Kidney epithelial cell (primary cell): ENCODE measurements around the gene PEPD. TPM values are rescaled to one million over a fixed set of nuclear protein-coding genes. Genes with fewer than 3 reads are reported as not detected.

Experiments
- DNase-seq: peaks from one replicate; pipeline ENCODE4 v3.0.0-alpha.2; 2010; ENCODE audit warnings: low read depth
- H3K27me3 ChIP-seq: 2 replicates; pipeline ENCODE4 v1.6.0; 2011; ENCODE audit warnings: low read length; ENCODE audit not compliant: control insufficient read depth, insufficient read depth
- H3K36me3 ChIP-seq: 2 replicates; pipeline ENCODE4 v1.5.1; 2011; ENCODE audit warnings: low read length; ENCODE audit not compliant: control insufficient read depth, insufficient read depth
- H3K4me3 ChIP-seq: 2 replicates; pipeline ENCODE4 v1.5.1; 2011; ENCODE audit warnings: low read depth, mild to moderate bottlenecking, control low read depth, low read length
- CTCF ChIP-seq: IDR thresholded peaks from 2 replicates; pipeline ENCODE4 v1.5.1; 2011; ENCODE audit warnings: mild to moderate bottlenecking, moderate library complexity, low read length, control low read depth, inconsistent platforms; ENCODE audit not compliant: insufficient read depth, poor library complexity, severe bottlenecking
- total RNA-seq: library from RNA; depleted of rRNA; stranded (reverse); fragments of >200 nt; gene quantifications from 2 replicates; pipeline ENCODE4 v1.2.3, GENCODE V29; 2015

The PEPD gene
- total RNA-seq, 1 donor from 2014 or later = 88.6 TPM

- Histone ChIP-seq H3K36me3 (no peaks in the 10 kb centered on the region), H3K4me3 (no peak overlapping the region), H3K27me3 (no peaks in the 10 kb centered on the region)
- TF ChIP-seq CTCF = no peak
- DNase-seq = no peak
These were observed 128.1 kb downstream of the PEPD start for GRCh38 chr19:33393286-33394005.

- DNase-seq = no peak
- no peak overlapping the region for H3K4me3 ChIP-seq
- H3K27me3 ChIP-seq = no peaks in the 10 kb centered on the region
- H3K36me3 ChIP-seq = no peaks in the 10 kb centered on the region
- no peak for TF ChIP-seq CTCF
These were observed 129.0 kb downstream of the PEPD start for GRCh38 chr19:33392341-33393285.

- Histone ChIP-seq H3K36me3 (no peaks in the 10 kb centered on the region), H3K27me3 (no peaks in the 10 kb centered on the region), H3K4me3 (no peak overlapping the region)
- no peak for DNase-seq
- TF ChIP-seq CTCF = no peak
These were observed 129.9 kb downstream of the PEPD start for GRCh38 chr19:33391631-33392249.

- TF ChIP-seq CTCF = no peak
These were observed 130.5 kb downstream of the PEPD start for GRCh38 chr19:33390908-33391630.

GRCh38 chr19:33390101-33390907 lies 131.3 kb downstream of the PEPD start:
- no peak for TF ChIP-seq CTCF
- no peak for DNase-seq
- H3K27me3 ChIP-seq = no peaks in the 10 kb centered on the region
- H3K4me3 ChIP-seq = no peak overlapping the region
- H3K36me3 ChIP-seq = no peaks in the 10 kb centered on the region

More at GRCh38 chr19:33390908-33391630, 130.5 kb downstream of the PEPD start:
- DNase-seq = no peak
- no peaks in the 10 kb centered on the region for H3K36me3 ChIP-seq
- no peak overlapping the region for H3K4me3 ChIP-seq
- H3K27me3 ChIP-seq = no peaks in the 10 kb centered on the region
